ENCODE results near the gene TBC1D7.

The TBC1D7 gene

DNA sequence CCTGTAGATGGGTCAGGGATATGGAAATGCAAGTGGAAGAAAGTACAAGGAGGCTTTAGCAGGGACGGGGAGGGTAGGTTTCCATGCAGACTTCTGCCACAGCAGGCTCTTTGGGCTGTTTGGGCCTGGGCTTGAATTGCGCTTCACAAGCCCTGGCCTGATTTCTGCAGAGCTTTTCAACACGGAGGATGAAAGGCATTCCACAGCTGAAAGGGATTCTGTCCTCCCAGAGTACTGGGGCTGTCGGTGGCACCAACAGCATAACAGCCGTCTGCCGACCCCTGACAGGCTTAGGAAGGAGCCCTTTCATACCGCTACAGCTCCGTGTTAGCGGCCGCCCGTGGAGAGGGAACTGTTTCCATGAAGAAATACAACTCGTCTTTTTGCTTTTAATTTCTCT is 22.9 kb upstream of the TBC1D7 start (continued):
- no peak for TF ChIP-seq ZBTB17 (tag by site-specific recombination; IDR thresholded peaks at IDR 0.05)
- no peak for TF ChIP-seq MEIS1 (CRISPR knock-in tag; IDR thresholded peaks at IDR 0.05; ENCODE audit: borderline replicate concordance)
- no peak for TF ChIP-seq ZNF366 (tag by site-specific recombination; conservative IDR thresholded peaks at IDR 0.05)
- TF ChIP-seq, protein P1, sequence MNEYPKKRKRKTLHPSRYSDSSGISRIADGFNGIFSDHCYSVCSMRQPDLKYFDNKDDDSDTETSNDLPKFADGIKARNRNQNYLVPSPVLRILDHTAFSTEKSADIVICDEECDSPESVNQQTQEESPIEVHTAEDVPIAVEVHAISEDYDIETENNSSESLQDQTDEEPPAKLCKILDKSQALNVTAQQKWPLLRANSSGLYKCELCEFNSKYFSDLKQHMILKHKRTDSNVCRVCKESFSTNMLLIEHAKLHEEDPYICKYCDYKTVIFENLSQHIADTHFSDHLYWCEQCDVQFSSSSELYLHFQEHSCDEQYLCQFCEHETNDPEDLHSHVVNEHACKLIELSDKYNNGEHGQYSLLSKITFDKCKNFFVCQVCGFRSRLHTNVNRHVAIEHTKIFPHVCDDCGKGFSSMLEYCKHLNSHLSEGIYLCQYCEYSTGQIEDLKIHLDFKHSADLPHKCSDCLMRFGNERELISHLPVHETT (tag by site-specific recombination; IDR thresholded peaks at IDR 0.05) = no peak
- no peak for TF ChIP-seq ZNF335 (tag by site-specific recombination; conservative IDR thresholded peaks at IDR 0.05)
- TF ChIP-seq, protein P2, sequence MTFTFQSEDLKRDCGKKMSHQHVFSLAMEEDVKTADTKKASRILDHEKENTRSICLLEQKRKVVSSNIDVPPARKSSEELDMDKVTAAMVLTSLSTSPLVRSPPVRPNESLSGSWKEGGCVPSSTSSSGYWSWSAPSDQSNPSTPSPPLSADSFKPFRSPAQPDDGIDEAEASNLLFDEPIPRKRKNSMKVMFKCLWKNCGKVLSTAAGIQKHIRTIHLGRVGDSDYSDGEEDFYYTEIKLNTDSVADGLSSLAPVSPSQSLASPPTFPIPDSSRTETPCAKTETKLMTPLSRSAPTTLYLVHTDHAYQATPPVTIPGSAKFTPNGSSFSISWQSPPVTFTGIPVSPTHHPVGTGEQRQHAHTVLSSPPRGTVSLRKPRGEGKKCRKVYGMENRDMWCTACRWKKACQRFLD (tag by site-specific recombination; IDR thresholded peaks at IDR 0.05) = no peak
- no peak for TF ChIP-seq ZNF302 (tag by site-specific recombination; IDR thresholded peaks at IDR 0.05; ENCODE audit: low read depth)
- TF ChIP-seq ZNF521 (tag by site-specific recombination; IDR thresholded peaks at IDR 0.05) = no peak
- TF ChIP-seq ZNF248 (tag by site-specific recombination; IDR thresholded peaks at IDR 0.05) = no peak

DNA sequence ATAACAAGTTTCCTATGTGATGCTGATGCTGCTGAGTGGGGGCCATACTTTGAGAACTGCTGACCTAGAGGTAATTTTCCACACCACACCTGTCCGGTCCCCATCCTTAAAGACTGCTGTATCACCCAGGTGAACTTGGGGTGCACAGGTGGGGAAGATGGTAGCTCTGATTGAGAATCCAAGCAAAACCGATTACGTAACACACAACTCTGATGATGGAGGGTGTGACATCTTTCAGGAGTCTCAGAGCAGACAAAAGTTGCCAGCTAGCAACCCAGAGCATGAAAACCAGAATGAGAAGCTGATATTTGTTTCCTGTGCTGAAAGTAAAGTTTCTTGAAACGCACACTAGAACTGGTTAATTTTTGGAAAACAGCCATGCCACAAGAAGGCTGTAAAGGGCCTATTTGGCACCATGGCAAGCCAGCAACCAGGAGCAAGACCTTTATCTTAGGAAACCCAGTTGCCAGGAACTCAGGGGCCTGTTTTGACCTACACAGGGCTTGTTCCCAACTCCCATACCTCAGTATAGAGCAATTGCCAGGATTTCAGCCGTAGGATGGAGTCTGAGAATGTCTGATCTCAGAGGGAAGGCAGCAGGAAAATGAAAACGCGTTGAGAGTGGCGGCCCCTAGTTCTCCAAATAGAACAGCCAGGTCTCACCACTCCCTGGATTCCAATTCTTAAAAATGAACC is 21.6 kb upstream of the TBC1D7 start:
- no peaks in the 10 kb centered on the region for H3K9me3 ChIP-seq (ENCODE audit: control insufficient read depth, insufficient read depth, low read depth, low read length)
- CTCF ChIA-PET = interaction anchor here (0.6 kb wide), 1 partner anchor 694 kb away, joined by 3 read pairs; no protein-coding TSS in a partner anchor
- POLR2A ChIA-PET = no interaction called here

DNA sequence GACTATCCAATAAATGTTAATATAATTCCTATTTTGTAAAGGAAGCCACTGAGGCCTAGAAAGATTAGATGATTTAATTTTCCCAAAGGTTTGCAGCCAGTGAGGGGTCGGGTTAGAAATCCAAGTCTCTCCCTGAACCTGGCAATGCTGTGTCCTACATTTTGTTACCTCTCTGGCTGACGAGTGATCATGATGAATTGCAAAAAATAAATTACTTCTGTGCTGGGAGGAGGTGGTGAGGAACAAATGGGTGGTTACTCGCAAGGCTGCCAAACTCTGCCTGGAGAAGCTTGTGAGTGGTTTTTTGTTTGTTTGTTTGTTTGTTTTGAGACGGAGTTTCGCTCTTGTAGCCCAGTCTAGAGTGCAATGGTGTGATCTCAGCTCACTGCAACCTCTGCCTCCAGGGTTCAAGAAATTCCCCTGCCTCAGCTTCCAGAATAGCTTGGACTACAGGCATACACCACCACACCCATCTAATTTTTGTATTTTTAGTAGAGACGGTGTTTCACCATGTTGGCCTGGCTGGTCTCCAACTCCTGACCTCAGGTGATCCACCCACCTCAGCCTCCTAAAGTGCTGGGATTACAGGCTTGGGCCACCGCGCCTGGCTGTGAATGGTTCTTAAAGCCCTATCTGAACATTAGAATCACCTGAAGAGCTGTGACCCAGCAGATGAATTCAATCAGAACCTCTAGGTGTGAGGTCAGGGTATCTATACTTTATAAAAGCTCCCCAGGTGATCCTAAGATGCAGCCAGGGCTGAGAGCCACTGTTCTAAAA is 20.2 kb upstream of the TBC1D7 start:
- Histone ChIP-seq H3K27ac (ENCODE audit: extremely low read depth, low read depth, low read length) (no peak overlapping the region), H3K4me1 (ENCODE audit: control insufficient read depth, insufficient read depth, low read length) (no peaks in the 10 kb centered on the region), H3K9me3 (ENCODE audit: control insufficient read depth, insufficient read depth, low read depth, low read length) (no peaks in the 10 kb centered on the region), H3K4me3 (ENCODE audit: low read depth, low read length) (no peak overlapping the region), H3K36me3 (ENCODE audit: control insufficient read depth in 2 of 2, insufficient read depth in 1 of 2, low read length in 2 of 2) (no peaks in the 10 kb centered on the region)
- POLR2A ChIA-PET = no interaction called here
- TF ChIP-seq KLF8 (tag by site-specific recombination; IDR thresholded peaks at IDR 0.05) (no peak), ZNF23 (tag by site-specific recombination; IDR thresholded peaks at IDR 0.05; ENCODE audit: borderline replicate concordance) (no peak)
- TF ChIP-seq, protein P3, sequence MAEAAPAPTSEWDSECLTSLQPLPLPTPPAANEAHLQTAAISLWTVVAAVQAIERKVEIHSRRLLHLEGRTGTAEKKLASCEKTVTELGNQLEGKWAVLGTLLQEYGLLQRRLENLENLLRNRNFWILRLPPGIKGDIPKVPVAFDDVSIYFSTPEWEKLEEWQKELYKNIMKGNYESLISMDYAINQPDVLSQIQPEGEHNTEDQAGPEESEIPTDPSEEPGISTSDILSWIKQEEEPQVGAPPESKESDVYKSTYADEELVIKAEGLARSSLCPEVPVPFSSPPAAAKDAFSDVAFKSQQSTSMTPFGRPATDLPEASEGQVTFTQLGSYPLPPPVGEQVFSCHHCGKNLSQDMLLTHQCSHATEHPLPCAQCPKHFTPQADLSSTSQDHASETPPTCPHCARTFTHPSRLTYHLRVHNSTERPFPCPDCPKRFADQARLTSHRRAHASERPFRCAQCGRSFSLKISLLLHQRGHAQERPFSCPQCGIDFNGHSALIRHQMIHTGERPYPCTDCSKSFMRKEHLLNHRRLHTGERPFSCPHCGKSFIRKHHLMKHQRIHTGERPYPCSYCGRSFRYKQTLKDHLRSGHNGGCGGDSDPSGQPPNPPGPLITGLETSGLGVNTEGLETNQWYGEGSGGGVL (tag by site-specific recombination; IDR thresholded peaks at IDR 0.05) = no peak
- CTCF ChIA-PET = interaction anchor here (1.1 kb wide), 1 partner anchor 9 kb away, joined by 3 read pairs; no protein-coding TSS in a partner anchor

More for the DNA sequence above, 21.6 kb upstream of the TBC1D7 start:
- Histone ChIP-seq H3K4me1 (ENCODE audit: control insufficient read depth, insufficient read depth, low read length) (no peaks in the 10 kb centered on the region), H3K27ac (ENCODE audit: extremely low read depth, low read depth, low read length) (no peak overlapping the region), H3K36me3 (ENCODE audit: control insufficient read depth in 2 of 2, insufficient read depth in 1 of 2, low read length in 2 of 2) (no peaks in the 10 kb centered on the region), H3K4me3 (ENCODE audit: low read depth, low read length) (no peak overlapping the region)
- TF ChIP-seq ZNF521 (tag by site-specific recombination; IDR thresholded peaks at IDR 0.05) (no peak), BCL11B (tag by site-specific recombination; IDR thresholded peaks at IDR 0.05; ENCODE audit: low read depth) (no peak), HOXA7 (CRISPR knock-in tag; IDR thresholded peaks at IDR 0.05; ENCODE audit: borderline replicate concordance) (no peak), ZNF660 (tag by site-specific recombination; IDR thresholded peaks at IDR 0.05) (no peak), ZNF394 (tag by site-specific recombination; IDR thresholded peaks at IDR 0.05; ENCODE audit: borderline replicate concordance) (no peak), ZNF514 (tag by site-specific recombination; IDR thresholded peaks at IDR 0.05) (no peak), ZNF423 (tag by site-specific recombination; IDR thresholded peaks at IDR 0.05) (no peak), ZNF426 (tag by site-specific recombination; IDR thresholded peaks at IDR 0.05) (no peak), ZNF114 (tag by site-specific recombination; IDR thresholded peaks at IDR 0.05) (no peak), ZNF48 (tag by site-specific recombination; IDR thresholded peaks at IDR 0.05) (no peak), ZBTB17 (tag by site-specific recombination; IDR thresholded peaks at IDR 0.05) (no peak), ZNF776 (tag by site-specific recombination; IDR thresholded peaks at IDR 0.05; ENCODE audit: borderline replicate concordance) (no peak)
- TF ChIP-seq, protein P4, sequence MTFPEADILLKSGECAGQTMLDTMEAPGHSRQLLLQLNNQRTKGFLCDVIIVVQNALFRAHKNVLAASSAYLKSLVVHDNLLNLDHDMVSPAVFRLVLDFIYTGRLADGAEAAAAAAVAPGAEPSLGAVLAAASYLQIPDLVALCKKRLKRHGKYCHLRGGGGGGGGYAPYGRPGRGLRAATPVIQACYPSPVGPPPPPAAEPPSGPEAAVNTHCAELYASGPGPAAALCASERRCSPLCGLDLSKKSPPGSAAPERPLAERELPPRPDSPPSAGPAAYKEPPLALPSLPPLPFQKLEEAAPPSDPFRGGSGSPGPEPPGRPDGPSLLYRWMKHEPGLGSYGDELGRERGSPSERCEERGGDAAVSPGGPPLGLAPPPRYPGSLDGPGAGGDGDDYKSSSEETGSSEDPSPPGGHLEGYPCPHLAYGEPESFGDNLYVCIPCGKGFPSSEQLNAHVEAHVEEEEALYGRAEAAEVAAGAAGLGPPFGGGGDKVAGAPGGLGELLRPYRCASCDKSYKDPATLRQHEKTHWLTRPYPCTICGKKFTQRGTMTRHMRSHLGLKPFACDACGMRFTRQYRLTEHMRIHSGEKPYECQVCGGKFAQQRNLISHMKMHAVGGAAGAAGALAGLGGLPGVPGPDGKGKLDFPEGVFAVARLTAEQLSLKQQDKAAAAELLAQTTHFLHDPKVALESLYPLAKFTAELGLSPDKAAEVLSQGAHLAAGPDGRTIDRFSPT (tag by site-specific recombination; IDR thresholded peaks at IDR 0.05) = no peak

Measured in HEK293 (cell line).